Measurements from ENCODE around the gene ACTR8.

Gene ACTR8

GRCh38 chr3:53863145-53863544 is 18.8 kb downstream of the ACTR8 start:
- no peak for TF ChIP-seq CTCF (IDR thresholded peaks at IDR 0.05)
- H3K27ac ChIP-seq = no peak overlapping the region
- H3K4me3 ChIP-seq = no peak overlapping the region
- DNase-seq (ENCODE audit: low spot score) = no peak

- no peak overlapping the region for H3K27ac ChIP-seq
- TF ChIP-seq CTCF (IDR thresholded peaks at IDR 0.05) = no peak
- DNase-seq (ENCODE audit: low spot score) = no peak
- no peak overlapping the region for H3K4me3 ChIP-seq
Observed at GRCh38 chr3:53862241-53862640, 19.7 kb downstream of the ACTR8 start.

GRCh38 chr3:53860196-53860595 is 21.8 kb downstream of the ACTR8 start:
- Histone ChIP-seq H3K4me3 (no peak overlapping the region), H3K27ac (no peak overlapping the region)
- DNase-seq (ENCODE audit: low spot score) = no peak
- TF ChIP-seq CTCF (IDR thresholded peaks at IDR 0.05) = no peak

- no peak overlapping the region for H3K27ac ChIP-seq
- DNase-seq (ENCODE audit: low spot score) = no peak
- no peak overlapping the region for H3K4me3 ChIP-seq
- TF ChIP-seq CTCF (IDR thresholded peaks at IDR 0.05) = no peak
Observed at GRCh38 chr3:53859178-53859577, 22.8 kb downstream of the ACTR8 start.

GRCh38 chr3:53858096-53858741 is 23.7 kb downstream of the ACTR8 start:
- DNase-seq (ENCODE audit: low spot score) = no peak
- H3K4me3 ChIP-seq = no peak overlapping the region
- no peak overlapping the region for H3K27ac ChIP-seq
- TF ChIP-seq CTCF (IDR thresholded peaks at IDR 0.05) = no peak

GRCh38 chr3:53856964-53857363 is 25.0 kb downstream of the ACTR8 start:
- Histone ChIP-seq H3K27ac (no peak overlapping the region), H3K4me3 (no peak overlapping the region)
- no peak for TF ChIP-seq CTCF (IDR thresholded peaks at IDR 0.05)
- DNase-seq (ENCODE audit: low spot score) = no peak

- Histone ChIP-seq H3K27ac (no peak overlapping the region), H3K4me3 (no peak overlapping the region)
- DNase-seq (ENCODE audit: low spot score) = no peak
- TF ChIP-seq CTCF (IDR thresholded peaks at IDR 0.05) = no peak
Observed at GRCh38 chr3:53850895-53851294, 31.1 kb downstream of the ACTR8 start.

All from coronary artery (tissue), 2 donors.